H1 (cell line): Measurements from ENCODE around the gene FGD6.

Experiments used
- CEBPB ChIP-seq: IDR thresholded peaks from 2 replicates; pipeline ENCODE4 v1.6.1; 2012; ENCODE audit warnings: low read depth, low read length
- POLR2A ChIP-seq, 2 experiments: IDR thresholded peaks; 1 replicate in 1 of 2; 2 replicates in 1 of 2; pipeline ENCODE4 v1.6.1; 2011; ENCODE audit warnings: low read depth in 2 of 2, low read length in 2 of 2, mild to moderate bottlenecking in 2 of 2; ENCODE audit errors: control extremely low read depth in 1 of 2

DNA sequence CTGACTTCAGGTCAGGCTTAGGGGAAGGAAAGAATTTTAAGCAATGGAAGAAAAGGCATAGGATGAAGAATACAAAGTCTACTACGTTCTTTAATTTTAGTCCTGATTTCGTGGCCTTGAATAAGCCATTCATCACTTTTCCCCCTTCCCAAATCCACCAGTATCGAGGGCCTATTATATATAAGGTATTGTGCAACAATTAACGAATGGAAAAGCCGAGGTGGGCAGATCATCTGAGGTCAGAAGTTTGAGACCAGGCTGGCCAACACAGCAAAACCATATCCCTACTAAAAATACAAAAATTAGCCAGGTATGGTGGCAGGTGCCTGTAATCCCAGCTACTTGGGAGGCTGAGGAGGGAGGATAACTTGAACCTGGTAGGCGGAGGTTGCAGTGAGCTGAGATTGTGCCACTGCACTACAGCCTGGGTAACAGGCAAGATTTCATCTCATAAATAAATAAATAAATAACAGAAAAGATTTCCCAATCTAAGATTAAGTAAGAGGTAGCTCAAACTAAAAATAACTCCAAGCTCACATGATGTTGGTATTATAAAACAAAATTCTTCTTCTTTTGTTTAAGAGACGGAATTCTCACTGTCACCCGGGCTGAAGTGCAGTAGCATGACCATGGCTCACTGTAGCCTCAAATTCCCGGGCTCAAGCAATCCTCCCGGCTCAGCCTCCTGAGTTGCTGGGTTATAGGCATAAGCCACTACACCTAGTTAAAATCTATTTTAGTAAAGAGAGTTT lies 85.5 kb downstream of the FGD6 start:
- TF ChIP-seq CEBPB (peak; percentile 6; the same call in 1 of the 2 replicates), POLR2A (IDR thresholded peaks at IDR 0.05; ENCODE audit: control extremely low read depth in 1 of 2, low read depth in 2 of 2, low read length in 2 of 2) (no peak)
